ENCODE results near the gene RSBN1. TPM values are rescaled to one million over a fixed set of nuclear protein-coding genes. Genes with fewer than 3 reads are reported as not detected.
"Not testable (repeated sequence)": the region's sequence is repeated elsewhere in the genome, so short reads cannot be mapped to it uniquely, and the experiment has no call there.

The RSBN1 gene
- 23.6 and 25.8 TPM in 2 replicates for total RNA-seq

DNA sequence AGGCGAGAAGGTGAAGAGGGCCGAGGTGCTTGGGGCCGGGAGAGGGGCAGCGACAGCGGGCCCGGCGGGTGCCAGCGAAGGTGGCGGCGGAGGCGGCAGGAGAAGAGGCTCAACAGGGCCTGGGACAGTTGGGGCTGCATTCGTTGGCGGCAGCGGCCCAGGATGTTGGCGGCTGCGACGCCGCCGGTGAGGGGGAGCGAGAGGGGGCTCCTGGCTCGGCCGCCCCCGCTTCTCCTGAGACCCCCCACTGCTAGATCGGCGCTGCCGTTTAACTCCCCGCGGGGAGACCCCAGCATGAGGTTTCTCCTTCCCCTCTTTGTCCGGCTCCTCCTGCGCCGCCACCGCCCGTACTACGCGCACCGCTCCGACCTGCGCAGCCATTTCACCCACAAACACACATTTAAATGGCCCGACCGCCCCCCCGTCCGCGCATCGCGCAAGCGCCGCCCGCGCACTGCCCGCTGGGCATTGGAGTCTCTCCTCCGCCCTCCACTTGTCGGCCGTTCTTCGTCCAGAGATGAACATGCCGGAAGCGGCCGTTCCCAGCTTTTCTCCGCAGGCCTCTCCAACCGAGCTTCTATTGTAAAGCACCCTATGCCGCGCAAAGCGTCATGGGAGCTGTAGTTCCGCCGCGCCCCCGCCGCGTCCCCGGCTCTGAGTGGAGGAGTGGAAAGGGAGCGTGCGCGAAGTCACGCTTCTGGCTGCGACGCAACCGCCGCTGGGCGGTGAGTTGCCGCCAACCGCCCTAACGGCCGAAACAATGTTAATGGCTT is at the start of gene RSBN1:
Gene RSBN1, minus strand, starts transcription at position 589 of the 773 bp plus-strand sequence. Its CDS starts 64 bp downstream, at position 525.
- intact Hi-C loops (cut with micrococcal nuclease) = loop anchor here (1.0 to 10.0 kb wide), 22 partner anchors 23 to 1417 kb away; partner anchors contain the start of genes CAPZA1, CSDE1, CTTNBP2NL and DCLRE1B

DNA sequence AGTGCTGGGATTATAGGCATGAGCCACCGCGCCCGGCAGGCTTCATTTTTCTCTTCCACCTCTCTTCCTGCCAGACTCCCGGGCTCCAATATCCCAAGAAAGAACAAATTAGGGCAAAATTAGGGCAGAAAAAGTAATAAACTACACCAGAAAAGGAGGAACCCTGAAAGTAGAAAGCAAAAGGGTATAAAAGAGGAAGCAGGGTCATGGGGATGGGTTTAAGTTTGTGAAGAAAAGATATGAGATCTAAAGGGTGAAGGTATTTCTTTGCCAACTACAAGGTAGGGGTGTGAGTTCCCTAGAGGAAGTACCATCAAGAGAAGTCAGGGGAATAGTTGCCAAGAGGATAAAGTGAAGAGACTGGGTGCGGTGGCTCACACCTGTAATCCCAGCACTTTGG is 49.4 kb upstream of the RSBN1 start:
- intact Hi-C loops (cut with micrococcal nuclease) = no loop called here

GRCh38 chr1:113860891-113861290 is 48.6 kb upstream of the RSBN1 start:
- intact Hi-C loops (cut with micrococcal nuclease) = no loop called here

DNA sequence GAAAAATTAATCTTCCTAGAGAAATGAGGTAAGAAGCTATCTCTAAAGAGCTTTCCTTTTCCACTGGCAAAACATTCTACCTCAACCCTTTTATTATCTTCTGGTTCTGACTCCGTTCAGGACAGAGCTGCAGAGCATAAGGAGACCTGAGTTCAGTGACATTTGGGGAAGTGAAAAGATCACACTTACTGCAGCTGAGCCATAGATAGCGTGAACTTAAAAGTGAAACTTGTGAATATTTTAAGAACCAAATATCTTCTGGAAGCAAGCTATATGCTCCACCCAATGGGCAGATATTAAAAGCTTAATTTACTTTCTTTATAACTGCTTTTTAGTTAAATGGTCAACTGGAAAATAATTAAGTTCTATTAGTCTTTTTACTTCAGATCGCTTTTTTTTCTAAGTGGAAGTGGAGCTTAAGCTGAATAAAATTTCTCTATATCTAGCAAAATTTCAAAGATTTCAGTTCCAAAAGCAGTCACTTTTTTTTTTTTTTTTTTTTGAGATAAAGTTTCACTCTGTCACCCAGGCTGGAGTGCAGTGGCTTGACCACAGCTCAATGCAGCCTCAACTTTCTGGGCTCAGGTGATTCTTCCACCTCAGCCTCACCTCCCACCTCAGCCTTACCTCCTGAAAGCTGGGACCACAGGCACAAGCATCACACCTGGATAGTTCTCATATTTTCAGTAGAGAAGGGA is 47.4 kb upstream of the RSBN1 start:
- intact Hi-C loops (cut with micrococcal nuclease) = loop anchor here (1.0 kb wide), 1 partner anchor 46 kb away; the partner anchor contains the start of gene DCLRE1B

GRCh38 chr1:113858982-113859381 is 46.7 kb upstream of the RSBN1 start:
- intact Hi-C loops (cut with micrococcal nuclease) = loop anchor here (1.0 kb wide), 1 partner anchor 46 kb away; the partner anchor contains the start of gene DCLRE1B

GRCh38 chr1:113858418-113858817 is 46.1 kb upstream of the RSBN1 start:
- intact Hi-C loops (cut with micrococcal nuclease) = no loop called here

DNA sequence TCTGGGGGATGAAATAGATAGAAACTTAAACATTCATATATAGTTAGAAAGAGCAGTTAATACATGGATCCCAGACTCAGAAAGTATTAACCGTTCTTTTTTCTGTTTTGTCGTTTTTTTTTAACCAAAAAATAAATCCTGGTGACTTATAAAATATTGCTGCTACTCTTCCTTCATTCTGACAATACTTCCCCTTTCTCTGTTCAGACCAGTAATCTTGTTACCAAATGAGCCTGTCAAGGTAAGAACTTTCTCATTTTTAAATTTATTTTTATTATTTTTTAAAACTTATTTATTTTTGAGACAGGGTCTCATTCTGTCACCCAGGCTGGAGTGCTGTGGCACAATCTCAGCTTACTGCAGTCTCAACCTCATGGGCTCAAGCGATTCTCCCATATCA is 45.5 kb upstream of the RSBN1 start:
- intact Hi-C loops (cut with micrococcal nuclease) = no loop called here

DNA sequence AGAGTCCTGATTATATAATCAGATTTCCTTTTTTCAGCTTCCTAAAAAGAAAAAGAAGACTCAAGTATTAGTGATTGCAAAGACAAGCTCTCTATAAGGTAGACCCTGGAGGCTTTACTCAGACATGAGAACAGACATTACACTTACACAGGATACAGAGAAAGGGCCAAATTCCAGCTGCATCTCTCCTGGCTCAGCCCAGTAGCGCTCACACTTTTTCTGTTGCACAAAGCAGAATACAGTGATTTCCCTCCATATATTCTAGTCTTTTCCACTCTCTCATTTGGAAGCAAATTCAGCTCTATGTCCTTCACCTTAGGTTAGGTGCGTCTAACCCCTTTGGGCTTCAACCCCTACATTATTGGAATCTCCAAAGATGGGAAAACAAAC is 44.1 kb upstream of the RSBN1 start:
- intact Hi-C loops (cut with micrococcal nuclease) = no loop called here

DNA sequence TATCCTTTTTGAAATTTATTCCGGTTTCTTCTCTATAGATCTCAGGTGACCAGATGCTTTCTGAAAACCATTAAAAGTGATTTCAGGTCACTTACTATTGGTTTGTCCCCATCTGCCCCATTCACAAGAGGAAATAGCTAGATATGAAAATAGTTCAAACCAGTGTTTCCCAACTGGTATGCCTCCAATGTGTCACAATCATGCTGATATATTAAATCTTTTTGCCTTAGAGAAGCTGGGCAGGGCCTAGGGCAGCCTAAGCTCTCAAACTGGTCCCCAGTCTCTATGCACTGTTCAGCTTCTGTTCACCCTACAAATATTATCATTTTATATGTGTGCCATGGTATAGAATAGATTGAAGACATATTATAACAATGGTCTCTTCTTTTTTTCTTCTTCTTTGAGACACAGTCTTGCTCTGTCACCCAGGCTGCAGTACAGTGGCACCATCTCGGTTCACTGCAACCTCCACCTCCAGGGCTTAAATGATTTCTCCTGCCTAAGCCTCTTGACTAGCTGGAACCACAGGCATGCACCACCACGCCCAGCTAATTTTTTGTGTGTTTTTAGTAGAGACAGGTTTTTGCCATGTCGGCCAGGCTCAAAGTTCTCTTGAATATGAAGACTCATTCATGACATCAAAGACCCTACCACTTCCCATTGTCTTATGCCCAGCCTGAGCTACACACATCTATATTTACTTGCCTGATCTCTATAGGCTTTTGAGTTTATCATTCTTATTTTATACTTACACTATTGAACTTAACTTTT is 43.5 kb upstream of the RSBN1 start:
- intact Hi-C loops (cut with micrococcal nuclease) = no loop called here

- intact Hi-C loops (cut with micrococcal nuclease) = loop anchor here (1.0 kb wide), 1 partner anchor 25 kb away; no protein-coding TSS in a partner anchor
Measured at GRCh38 chr1:113854234-113854633, 42.0 kb upstream of the RSBN1 start.

GRCh38 chr1:113852694-113853093 is 40.4 kb upstream of the RSBN1 start:
- intact Hi-C loops (cut with micrococcal nuclease) = not testable (repeated sequence)

- intact Hi-C loops (cut with micrococcal nuclease) = loop anchor here (1.0 kb wide), 1 partner anchor 21 kb away; the partner anchor contains the start of gene PTPN22
Measured at GRCh38 chr1:113850127-113850796, 38.0 kb upstream of the RSBN1 start.

GRCh38 chr1:113849072-113849471 is 36.8 kb upstream of the RSBN1 start:
- intact Hi-C loops (cut with micrococcal nuclease) = no loop called here

DNA sequence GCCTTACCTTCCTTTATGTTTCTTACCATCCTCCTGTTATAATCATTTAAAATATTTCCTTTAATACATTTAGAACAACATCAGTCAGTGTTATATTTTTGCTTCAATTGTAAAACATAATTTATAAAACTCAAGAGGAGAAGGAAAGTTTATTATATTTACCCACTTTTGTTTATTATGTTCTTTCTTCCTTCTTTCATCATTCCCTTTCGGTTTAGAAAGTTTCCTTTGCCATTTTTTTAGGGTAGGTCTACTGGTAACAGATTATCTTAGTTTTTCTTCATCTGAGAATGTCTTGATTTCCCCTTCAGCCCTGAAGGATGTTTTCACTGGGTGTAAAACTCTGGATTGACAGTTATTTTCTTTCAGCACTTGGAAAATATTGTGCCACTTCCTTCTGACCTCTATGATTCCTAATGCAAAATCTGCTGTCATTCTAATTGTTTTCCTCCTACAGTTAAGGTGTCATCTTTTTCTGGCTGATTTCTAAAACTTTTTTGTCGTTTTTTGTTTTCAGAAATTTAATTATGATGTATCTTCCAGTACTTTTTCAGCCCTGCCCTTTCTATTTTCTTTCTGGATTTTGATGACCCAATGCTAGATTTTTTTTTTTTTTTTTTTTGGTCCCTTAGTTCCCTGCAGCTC is 34.2 kb upstream of the RSBN1 start:
- intact Hi-C loops (cut with micrococcal nuclease) = no loop called here

GRCh38 chr1:113836534-113836933 is 24.3 kb upstream of the RSBN1 start:
- intact Hi-C loops (cut with micrococcal nuclease) = no loop called here

DNA sequence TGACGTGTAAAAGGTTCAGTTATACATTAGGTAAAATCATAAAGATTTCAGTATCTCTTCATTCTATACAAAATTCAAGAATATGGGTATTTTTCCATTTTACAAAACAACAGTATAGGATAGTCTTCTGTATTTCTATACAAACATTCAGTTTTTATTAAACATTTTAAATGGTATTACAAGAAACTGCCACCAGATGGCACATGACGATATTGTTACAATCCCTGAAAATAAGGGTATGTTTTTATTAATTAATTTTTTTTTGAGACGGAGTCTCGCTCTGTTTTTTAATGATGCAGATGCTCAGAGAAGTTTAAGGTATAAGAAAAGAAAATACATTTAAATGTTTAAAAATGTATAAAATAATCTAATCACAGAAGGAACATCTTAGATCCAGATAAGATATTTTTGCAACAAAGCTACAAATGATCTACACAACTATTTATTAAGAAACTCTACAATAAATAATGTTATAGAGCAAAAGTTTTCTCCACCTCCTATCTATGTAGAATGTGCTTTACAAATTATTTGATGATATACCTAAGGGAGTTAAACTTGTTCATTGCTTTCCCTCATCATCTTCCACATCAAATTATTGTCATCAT is 23.5 kb upstream of the RSBN1 start:
- intact Hi-C loops (cut with micrococcal nuclease) = loop anchor here (1.0 to 2.0 kb wide), 6 partner anchors 23 to 447 kb away; partner anchors contain the start of genes AP4B1, HIPK1, PTPN22 and RSBN1

GRCh38 chr1:113834716-113835115 is 22.4 kb upstream of the RSBN1 start:
- intact Hi-C loops (cut with micrococcal nuclease) = loop anchor here (1.0 to 2.0 kb wide), 6 partner anchors 22 to 448 kb away; partner anchors contain the start of genes AP4B1, HIPK1, PTPN22 and RSBN1

GRCh38 chr1:113830039-113830438 is 17.8 kb upstream of the RSBN1 start:
- intact Hi-C loops (cut with micrococcal nuclease) = no loop called here

GRCh38 chr1:113821916-113822315 is 9.6 kb upstream of the RSBN1 start:
- intact Hi-C loops (cut with micrococcal nuclease) = no loop called here

- intact Hi-C loops (cut with micrococcal nuclease) = loop anchor here (10.0 kb wide), 1 partner anchor 1424 kb away; the partner anchor contains the start of gene CTTNBP2NL
Measured at GRCh38 chr1:113818578-113818977, 6.3 kb upstream of the RSBN1 start.

Measured in T-helper 1 cell treated with Interleukin-12 subunit alpha and Interleukin-12 subunit beta and Interleukin-4 antibody, amounts not matched to agents 30 ng/mL and 1 ng/mL, for 36 hours (primary cell).